GM12892 (cell line): ENCODE results near the gene NTN3.

Experiments used
- POLR2A ChIP-seq: IDR thresholded peaks from 2 replicates; pipeline ENCODE4 v1.6.1; 2011; ENCODE audit warnings: low read depth, low read length, control low read depth
- TAF1 ChIP-seq: IDR thresholded peaks from 2 replicates; pipeline ENCODE4 v1.6.1; 2011; ENCODE audit warnings: low read depth, mild to moderate bottlenecking, control low read depth, low read length, borderline replicate concordance

DNA sequence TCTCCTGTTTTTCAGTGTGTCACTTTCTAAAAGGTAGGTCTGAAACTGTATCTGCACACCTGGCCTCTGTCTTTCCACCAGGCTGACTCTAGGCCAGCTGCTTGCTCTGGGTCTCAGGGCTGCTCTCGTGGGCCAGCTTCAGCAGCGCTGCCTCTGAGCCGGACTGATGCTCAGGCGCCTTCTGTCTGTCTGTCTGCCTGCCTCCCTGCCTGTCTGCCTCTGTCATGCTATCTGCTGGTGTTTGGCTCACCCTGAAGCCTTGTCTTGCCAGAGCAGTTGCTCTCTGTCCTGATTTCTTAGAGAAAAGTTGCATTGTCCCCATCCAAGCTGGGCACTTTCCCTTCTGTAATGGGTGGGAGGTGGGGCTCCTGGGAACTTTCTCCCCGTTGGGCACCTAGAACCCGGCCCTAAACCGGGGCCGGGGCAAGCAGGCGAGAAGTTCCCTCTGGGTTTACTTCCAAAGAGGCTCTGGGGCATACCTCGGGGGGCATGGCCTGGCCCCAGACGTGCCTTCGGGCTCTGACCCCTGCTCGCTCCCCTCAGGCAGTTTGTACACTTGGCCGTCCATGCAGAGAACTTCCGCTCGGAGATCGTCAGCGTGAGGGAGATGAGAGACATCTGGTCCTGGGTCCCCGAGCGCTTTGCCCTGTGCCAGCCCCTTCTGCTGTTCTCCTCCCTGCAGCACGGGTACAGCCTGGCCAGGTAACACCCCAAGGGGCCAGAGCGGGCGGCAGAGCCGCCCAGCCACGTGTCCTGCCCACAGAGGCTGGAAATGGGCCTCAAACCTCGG is 26.8 kb downstream of the NTN3 start:
- TF ChIP-seq POLR2A (no peak), TAF1 (no peak)
